ENCODE results near the gene POMC. TPM values are rescaled to one million over a fixed set of nuclear protein-coding genes. Genes with fewer than 3 reads are reported as not detected.
A peak's percentile ranks its signal among the peaks of the same experiment; 100 is the strongest.
"Not testable (repeated sequence)": the region's sequence is repeated elsewhere in the genome, so short reads cannot be mapped to it uniquely, and the experiment has no call there.

POMC gene
- total RNA-seq, 3 donors from 2014 or later = 2.8 to 10.7 (median 2.9) TPM

DNA sequence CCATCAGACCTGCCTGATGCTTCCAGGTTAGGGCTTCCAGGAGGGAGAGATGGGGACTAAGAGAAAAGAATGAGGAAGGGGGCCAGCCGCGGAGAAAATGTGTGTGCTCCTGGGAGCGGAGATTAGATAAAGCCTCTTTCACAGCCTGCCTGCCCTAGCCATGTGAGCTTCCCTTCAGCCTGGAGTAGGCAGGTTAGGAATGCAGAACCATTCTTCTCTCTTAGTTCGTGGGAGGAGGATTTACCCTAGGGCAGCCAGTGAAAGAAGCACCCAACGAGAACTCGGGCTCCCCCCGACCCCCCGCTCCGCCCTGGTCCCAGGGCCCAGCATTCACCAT is 36.1 kb downstream of the POMC start:
- intact Hi-C loops (cut with DNase I; ENCODE audit: low total_unique reads) = no loop called here
- no peaks in the 10 kb centered on the region for H3K4me1 ChIP-seq
- DNase-seq (ENCODE audit: low spot score in 2 of 2) = no peak
- no peaks in the 10 kb centered on the region for H3K36me3 ChIP-seq
- no peaks in the 10 kb centered on the region for H3K9me3 ChIP-seq
- TF ChIP-seq POLR2AphosphoS5 (IDR thresholded peaks at IDR 0.05) = no peak
- peaks cover 0 to 5% of the 10 kb centered on the region in 2 donors for H3K27me3 ChIP-seq
- peak overlapping the region; percentile 36 to 61 for H3K27ac ChIP-seq
- H3K4me3 ChIP-seq = peak overlapping the region; percentile 8 to 67 (median 52)

DNA sequence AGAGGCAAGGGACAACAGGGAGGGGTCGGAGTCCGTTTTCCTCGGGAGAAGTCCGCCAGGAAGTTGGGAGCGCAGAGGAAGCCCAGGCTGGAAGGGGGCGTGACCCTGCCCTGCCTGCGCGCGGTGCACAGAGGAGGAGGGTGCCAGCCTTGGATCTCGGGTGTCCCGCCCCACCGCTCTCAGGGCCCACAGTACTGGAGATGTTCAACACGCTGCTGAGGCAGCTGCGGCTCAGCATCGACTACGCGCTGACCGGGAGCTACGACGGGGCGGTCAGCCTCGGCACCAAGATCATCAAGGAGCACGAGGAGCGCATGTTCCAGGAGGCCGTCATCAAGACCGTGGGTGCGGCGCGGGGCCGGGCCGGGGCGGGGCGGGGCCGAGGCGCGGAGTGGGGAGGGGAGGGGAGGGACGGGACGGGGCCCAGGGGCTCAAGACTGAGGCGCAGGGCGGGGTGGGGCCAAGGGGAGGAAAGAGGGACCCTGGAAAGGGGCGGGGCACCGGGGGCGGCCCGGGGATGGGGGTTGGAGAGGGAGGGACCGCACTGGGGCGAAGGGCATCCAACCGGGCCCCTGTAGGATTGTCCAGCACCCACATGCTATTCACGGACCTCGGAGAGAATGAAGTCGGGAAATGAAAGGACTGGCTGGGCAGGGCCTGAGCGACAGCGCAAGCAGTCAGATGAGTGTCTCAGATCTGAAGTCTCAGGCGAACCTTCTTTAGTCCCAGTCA is 36.6 kb downstream of the POMC start:
- no peaks in the 10 kb centered on the region for H3K4me1 ChIP-seq
- intact Hi-C loops (cut with DNase I; ENCODE audit: low total_unique reads) = no loop called here
- TF ChIP-seq POLR2AphosphoS5 (IDR thresholded peaks at IDR 0.05) (no peak), POLR2A (IDR thresholded peaks at IDR 0.05) (no peak)
- TF ChIP-seq, protein P1, sequence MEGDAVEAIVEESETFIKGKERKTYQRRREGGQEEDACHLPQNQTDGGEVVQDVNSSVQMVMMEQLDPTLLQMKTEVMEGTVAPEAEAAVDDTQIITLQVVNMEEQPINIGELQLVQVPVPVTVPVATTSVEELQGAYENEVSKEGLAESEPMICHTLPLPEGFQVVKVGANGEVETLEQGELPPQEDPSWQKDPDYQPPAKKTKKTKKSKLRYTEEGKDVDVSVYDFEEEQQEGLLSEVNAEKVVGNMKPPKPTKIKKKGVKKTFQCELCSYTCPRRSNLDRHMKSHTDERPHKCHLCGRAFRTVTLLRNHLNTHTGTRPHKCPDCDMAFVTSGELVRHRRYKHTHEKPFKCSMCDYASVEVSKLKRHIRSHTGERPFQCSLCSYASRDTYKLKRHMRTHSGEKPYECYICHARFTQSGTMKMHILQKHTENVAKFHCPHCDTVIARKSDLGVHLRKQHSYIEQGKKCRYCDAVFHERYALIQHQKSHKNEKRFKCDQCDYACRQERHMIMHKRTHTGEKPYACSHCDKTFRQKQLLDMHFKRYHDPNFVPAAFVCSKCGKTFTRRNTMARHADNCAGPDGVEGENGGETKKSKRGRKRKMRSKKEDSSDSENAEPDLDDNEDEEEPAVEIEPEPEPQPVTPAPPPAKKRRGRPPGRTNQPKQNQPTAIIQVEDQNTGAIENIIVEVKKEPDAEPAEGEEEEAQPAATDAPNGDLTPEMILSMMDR (IDR thresholded peaks at IDR 0.05) = no peak
- peaks cover 0 to 5% of the 10 kb centered on the region in 2 donors for H3K27me3 ChIP-seq
- H3K4me3 ChIP-seq = peak overlapping the region; percentile 8 to 67 (median 52)
- no peaks in the 10 kb centered on the region for H3K36me3 ChIP-seq
- H3K27ac ChIP-seq = peak overlapping the region; percentile 36 to 61
- no peaks in the 10 kb centered on the region for H3K9me3 ChIP-seq
- DNase-seq (ENCODE audit: low spot score in 2 of 2) = no peak

DNA sequence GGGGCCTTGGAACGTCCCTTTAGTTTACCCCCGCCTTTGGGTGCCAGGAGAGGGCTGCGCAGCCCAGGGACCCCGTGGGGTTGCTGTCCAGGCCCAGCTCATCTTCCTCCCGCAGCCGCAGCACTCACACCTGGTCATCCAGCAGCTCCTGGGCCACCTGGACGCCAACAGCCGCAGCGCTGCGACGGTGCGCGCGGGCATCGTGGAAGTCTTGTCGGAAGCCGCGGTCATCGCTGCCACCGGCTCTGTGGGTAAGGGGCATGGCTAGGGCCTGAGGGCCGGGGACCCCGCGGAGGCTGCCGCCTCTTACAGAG is 37.2 kb downstream of the POMC start:
- TF ChIP-seq POLR2AphosphoS5 (IDR thresholded peaks at IDR 0.05) = no peak
- no peak for TF ChIP-seq POLR2A (IDR thresholded peaks at IDR 0.05)
- TF ChIP-seq, protein P1 (IDR thresholded peaks at IDR 0.05) = no peak
- no peaks in the 10 kb centered on the region for H3K36me3 ChIP-seq
- H3K27me3 ChIP-seq = peaks cover 0 to 5% of the 10 kb centered on the region in 2 donors
- DNase-seq (ENCODE audit: low spot score in 2 of 2) = no peak
- peak overlapping the region; percentile 8 to 67 (median 52) for H3K4me3 ChIP-seq
- H3K27ac ChIP-seq = no peak overlapping the region
- no peaks in the 10 kb centered on the region for H3K4me1 ChIP-seq
- no peaks in the 10 kb centered on the region for H3K9me3 ChIP-seq
- intact Hi-C loops (cut with DNase I; ENCODE audit: low total_unique reads) = no loop called here

DNA sequence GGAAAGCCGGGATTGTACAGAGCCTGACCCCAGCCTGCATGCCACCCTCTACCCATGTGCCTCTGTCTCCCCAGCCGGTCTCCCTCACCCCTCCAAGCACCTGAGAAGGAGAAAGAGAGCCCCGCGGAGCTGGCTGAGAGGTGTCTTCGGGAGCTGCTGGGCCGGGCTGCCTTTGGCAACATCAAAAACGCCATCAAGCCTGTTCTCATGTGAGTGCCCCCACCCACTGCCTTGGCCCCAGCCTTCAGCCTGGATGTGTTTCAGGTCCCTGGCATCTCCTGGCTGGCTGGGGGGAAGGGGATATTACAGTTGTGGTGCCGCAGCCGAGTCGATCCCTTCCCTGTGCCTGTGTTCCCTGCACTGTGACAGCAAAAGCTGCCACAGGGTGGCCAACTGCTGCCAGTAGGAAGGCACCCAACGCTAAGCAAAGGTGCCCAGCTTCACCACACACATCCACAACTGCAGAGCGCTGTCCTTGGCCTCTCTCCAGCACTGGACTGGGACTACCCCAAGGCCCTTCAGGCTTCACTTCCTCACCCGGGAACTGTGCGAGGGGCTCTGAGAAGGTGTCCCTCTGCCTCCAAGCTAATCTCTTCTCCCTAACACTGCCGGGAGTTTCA is 38.4 kb downstream of the POMC start:
- no peak for DNase-seq (ENCODE audit: low spot score in 2 of 2)
- TF ChIP-seq POLR2A (IDR thresholded peaks at IDR 0.05) (no peak), POLR2AphosphoS5 (IDR thresholded peaks at IDR 0.05) (no peak)
- Histone ChIP-seq H3K4me1 (no peaks in the 10 kb centered on the region), H3K27me3 (peaks cover 0 to 5% of the 10 kb centered on the region in 2 donors), H3K9me3 (no peaks in the 10 kb centered on the region), H3K36me3 (no peaks in the 10 kb centered on the region), H3K4me3 (no peak overlapping the region), H3K27ac (no peak overlapping the region)
- intact Hi-C loops (cut with DNase I; ENCODE audit: low total_unique reads) = loop anchor here (2.0 kb wide), 1 partner anchor 71 kb away; no protein-coding TSS in a partner anchor

DNA sequence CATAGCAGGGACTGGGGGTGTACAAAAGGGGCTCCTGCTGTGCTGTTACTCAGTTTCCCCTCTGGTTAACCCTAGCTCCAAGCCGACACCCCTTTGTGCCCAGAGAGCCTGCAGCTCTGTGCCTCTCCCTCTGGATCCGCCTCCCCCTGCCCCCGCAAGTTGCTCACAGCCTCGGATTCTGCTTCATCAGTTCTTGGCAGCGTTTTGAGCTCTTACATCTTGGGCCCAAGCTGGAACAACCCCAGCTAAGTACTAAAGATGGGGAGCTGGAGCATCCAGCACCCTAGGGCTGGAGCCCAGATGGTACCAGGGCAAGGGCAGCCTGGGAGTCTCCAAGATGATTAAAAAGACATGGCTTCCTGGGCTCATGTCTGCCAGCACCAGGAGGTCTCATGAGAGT is 40.7 kb downstream of the POMC start:
- TF ChIP-seq, protein P1 (IDR thresholded peaks at IDR 0.05) = no peak
- TF ChIP-seq POLR2AphosphoS5 (IDR thresholded peaks at IDR 0.05) (no peak), POLR2A (IDR thresholded peaks at IDR 0.05) (no peak)
- Histone ChIP-seq H3K9me3 (no peaks in the 10 kb centered on the region), H3K4me1 (no peaks in the 10 kb centered on the region), H3K36me3 (no peaks in the 10 kb centered on the region), H3K27me3 (peaks cover 0 to 5% of the 10 kb centered on the region in 2 donors), H3K4me3 (no peak overlapping the region), H3K27ac (no peak overlapping the region)
- no peak for DNase-seq (ENCODE audit: low spot score in 2 of 2)
- intact Hi-C loops (cut with DNase I; ENCODE audit: low total_unique reads) = loop anchor here (2.0 kb wide), 1 partner anchor 73 kb away; no protein-coding TSS in a partner anchor

DNA sequence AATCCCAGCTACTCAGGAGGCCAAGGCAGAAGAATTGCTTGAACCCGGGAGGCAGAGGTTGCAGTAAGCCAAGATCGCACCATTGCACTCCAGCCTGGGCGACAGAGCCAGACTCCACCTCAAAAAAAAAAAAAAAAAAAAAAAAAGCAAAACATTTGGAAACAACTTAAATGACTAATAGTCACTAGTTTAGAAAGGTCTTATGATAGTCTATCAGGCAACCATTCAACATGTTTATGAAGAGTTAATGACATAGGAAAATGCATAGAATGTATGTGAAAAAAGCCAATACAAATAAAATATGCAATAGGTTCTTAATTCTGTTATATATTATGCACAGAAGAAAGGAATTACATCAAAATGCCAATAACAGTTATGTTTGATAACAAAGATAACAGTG is 41.3 kb downstream of the POMC start:
- H3K4me1 ChIP-seq; intact Hi-C loops (cut with DNase I; ENCODE audit: low total_unique reads); DNase-seq (ENCODE audit: low spot score in 2 of 2); H3K4me3 ChIP-seq; H3K27ac ChIP-seq; H3K27me3 ChIP-seq; H3K9me3 ChIP-seq; H3K36me3 ChIP-seq: not testable (repeated sequence)
